Thyroid gland (tissue), 4 donors: ENCODE measurements around the gene KCNJ14. TPM values are rescaled to one million over a fixed set of nuclear protein-coding genes. Genes with fewer than 3 reads are reported as not detected.

Experiments used
- DNase-seq, 2 donors: peaks; one replicate each; pipeline ENCODE4 v3.0.0-alpha.2; 2019
- H3K27ac ChIP-seq, 3 donors: fragments of 200-600 bp; sonication (generic); 1 replicate in 2 of 3; 2 replicates in 1 of 3; pipeline ENCODE4 v1.5.1; 2016 to 2019; ENCODE audit warnings: mild to moderate bottlenecking in 1 of 3, moderate library complexity in 1 of 3
- H3K27me3 ChIP-seq: fragments of 200-600 bp; sonication (generic); one replicate; pipeline ENCODE4 v1.5.1; 2019
- H3K36me3 ChIP-seq, 2 donors: fragments of 200-600 bp; sonication (generic); one replicate each; pipeline ENCODE4 v1.5.1; 2016 to 2019
- H3K4me1 ChIP-seq, 2 donors: fragments of 200-600 bp; sonication (generic); one replicate each; pipeline ENCODE4 v1.5.1; 2017 to 2019
- H3K4me3 ChIP-seq, 3 donors: fragments of 200-600 bp; sonication (generic); replicated peaks in 1 of 3; 1 replicate in 2 of 3; 2 replicates in 1 of 3; pipeline ENCODE4 v1.5.1; 2016; ENCODE audit warnings: mild to moderate bottlenecking in 1 of 3
- H3K9me3 ChIP-seq: fragments of 200-600 bp; sonication (generic); one replicate; pipeline ENCODE4 v1.5.1; 2017
- CTCF ChIP-seq, 6 experiments: fragments of 200-600 bp in 3 of 6; fragments of 450-650 bp in 3 of 6; sonication (generic) in 3 of 6; IDR thresholded peaks; one replicate each; pipeline ENCODE4 v1.5.1; 2016 to 2019; ENCODE audit warnings: antibody characterized with exemption in 6 of 6, mild to moderate bottlenecking in 2 of 6, inconsistent platforms in 1 of 6, moderate library complexity in 1 of 6
- POLR2A ChIP-seq, 2 donors: fragments of 450-650 bp; IDR thresholded peaks; one replicate each; pipeline ENCODE4 v1.6.1; 2017; ENCODE audit warnings: antibody characterized with exemption in 2 of 2, mild to moderate bottlenecking in 2 of 2, moderate library complexity in 1 of 2
- WGBS, 2 donors: methylation state at CpG; one replicate each; pipeline ENCODE4 v1.1.5; 2017; 5-methylcytosine and 5-hydroxymethylcytosine counted together
- intact Hi-C: fragments of 100-400 bp; cut with DNase I; formaldehyde crosslinking; loops from one replicate; pipeline ENCODE4 v1.15.1; 2023
- total RNA-seq, 4 donors: library from RNA; depleted of rRNA; stranded (reverse); fragments of >200 nt; gene quantifications; one replicate each; pipeline ENCODE4 v1.2.3, GENCODE V29; 2016

KCNJ14 gene
- total RNA-seq, 4 donors from 2014 or later, result 1.2 to 1.9 (median 1.4) TPM

GRCh38 chr19:48454150-48454730 is 1.1 kb upstream of the KCNJ14 start:
- Histone ChIP-seq H3K9me3 (no peaks in the 10 kb centered on the region), H3K4me1 (no peaks in the 10 kb centered on the region), H3K27me3 (no peaks in the 10 kb centered on the region), H3K27ac (no peak overlapping the region), H3K36me3 (peaks cover 45 to 49% of the 10 kb centered on the region in 2 donors), H3K4me3 (no peak overlapping the region)
- no peak for DNase-seq
- intact Hi-C loops, result no loop called here
- 85 to 92% methylated on average over 22 of the region's 22 CpGs for WGBS, 2 donors
- TF ChIP-seq CTCF (IDR thresholded peaks at IDR 0.05) (no peak), POLR2A (IDR thresholded peaks at IDR 0.05) (no peak)

GRCh38 chr19:48455908-48456562 is 661 bp downstream of the KCNJ14 start:
- Histone ChIP-seq H3K27ac (no peak overlapping the region), H3K4me1 (no peaks in the 10 kb centered on the region), H3K36me3 (peaks cover 29 to 34% of the 10 kb centered on the region in 2 donors), H3K9me3 (no peaks in the 10 kb centered on the region), H3K27me3 (no peaks in the 10 kb centered on the region), H3K4me3 (no peak overlapping the region)
- TF ChIP-seq POLR2A (IDR thresholded peaks at IDR 0.05) (no peak), CTCF (IDR thresholded peaks at IDR 0.05) (no peak)
- WGBS, 2 donors, result 94 to 100% methylated on average over 2 to 11 of the region's 11 CpGs
- DNase-seq, result no peak
- intact Hi-C loops, result no loop called here

- no peak for TF ChIP-seq POLR2A (IDR thresholded peaks at IDR 0.05)
- no peak for TF ChIP-seq CTCF (IDR thresholded peaks at IDR 0.05)
- Histone ChIP-seq H3K36me3 (peaks cover 21 to 26% of the 10 kb centered on the region in 2 donors), H3K4me1 (no peaks in the 10 kb centered on the region), H3K4me3 (no peak overlapping the region), H3K27me3 (no peaks in the 10 kb centered on the region), H3K9me3 (no peaks in the 10 kb centered on the region), H3K27ac (no peak overlapping the region)
- intact Hi-C loops, result no loop called here
- WGBS, 2 donors, result 97 to 98% methylated on average over 4 of the region's 4 CpGs
- DNase-seq, result no peak
Observed at GRCh38 chr19:48456864-48457263, 1.5 kb downstream of the KCNJ14 start.

GRCh38 chr19:48458016-48458415 is 2.6 kb downstream of the KCNJ14 start:
- Histone ChIP-seq H3K4me1 (no peaks in the 10 kb centered on the region), H3K9me3 (no peaks in the 10 kb centered on the region), H3K4me3 (no peak overlapping the region), H3K36me3 (peaks cover 11 to 16% of the 10 kb centered on the region in 2 donors), H3K27ac (no peak overlapping the region), H3K27me3 (no peaks in the 10 kb centered on the region)
- intact Hi-C loops, result no loop called here
- WGBS, 2 donors, result 94 to 95% methylated on average over 2 of the region's 2 CpGs
- no peak for DNase-seq
- TF ChIP-seq CTCF (IDR thresholded peaks at IDR 0.05) (no peak), POLR2A (IDR thresholded peaks at IDR 0.05) (no peak)

GRCh38 chr19:48461651-48461981 is 6.2 kb downstream of the KCNJ14 start:
- no peaks in the 10 kb centered on the region for H3K36me3 ChIP-seq
- no peak overlapping the region for H3K27ac ChIP-seq
- no peaks in the 10 kb centered on the region for H3K9me3 ChIP-seq
- H3K27me3 ChIP-seq, result no peaks in the 10 kb centered on the region
- intact Hi-C loops, result no loop called here
- WGBS, 2 donors, result 90% methylated on average over 23 to 32 of the region's 36 CpGs
- no peak for DNase-seq
- TF ChIP-seq POLR2A (IDR thresholded peaks at IDR 0.05) (no peak), CTCF (IDR thresholded peaks at IDR 0.05) (no peak)
- no peaks in the 10 kb centered on the region for H3K4me1 ChIP-seq
- no peak overlapping the region for H3K4me3 ChIP-seq
